Measurements from ENCODE around the gene RAD9B.
"Not testable (repeated sequence)": the region's sequence is repeated elsewhere in the genome, so short reads cannot be mapped to it uniquely, and the experiment has no call there.

The RAD9B gene

GRCh38 chr12:110538869-110539622 lies 36.9 kb downstream of the RAD9B start:
- H3K4me3 Mint-ChIP-seq = no peak overlapping the region
- H3K4me1 Mint-ChIP-seq = peaks cover 13% of the 10 kb centered on the region
- H3K27ac Mint-ChIP-seq = peak overlapping the region; percentile 80
- no peaks in the 10 kb centered on the region for H3K9me3 Mint-ChIP-seq
- ATAC-seq (no peak), DNase-seq (ENCODE audit: low spot score in 2 of 2) (no peak)
- peaks cover 100% of the 10 kb centered on the region for H3K36me3 Mint-ChIP-seq

GRCh38 chr12:110540048-110540447 lies 37.9 kb downstream of the RAD9B start:
- ATAC-seq (no peak), DNase-seq (ENCODE audit: low spot score in 2 of 2) (no peak)
- H3K9me3 Mint-ChIP-seq = no peaks in the 10 kb centered on the region
- peak overlapping the region; percentile 17 for H3K27ac Mint-ChIP-seq
- no peak overlapping the region for H3K4me3 Mint-ChIP-seq
- H3K4me1 Mint-ChIP-seq = peaks cover 13% of the 10 kb centered on the region
- peaks cover 100% of the 10 kb centered on the region for H3K36me3 Mint-ChIP-seq

- DNase-seq (ENCODE audit: low spot score in 2 of 2) (no peak), ATAC-seq (no peak)
- peaks cover 25% of the 10 kb centered on the region for H3K4me1 Mint-ChIP-seq
- H3K36me3 Mint-ChIP-seq = peaks cover 99% of the 10 kb centered on the region
- H3K27ac Mint-ChIP-seq = peak overlapping the region; percentile 30
- no peak overlapping the region for H3K4me3 Mint-ChIP-seq
- no peaks in the 10 kb centered on the region for H3K9me3 Mint-ChIP-seq
Measured at GRCh38 chr12:110543252-110543959, 41.3 kb downstream of the RAD9B start.

- peaks cover 98% of the 10 kb centered on the region for H3K36me3 Mint-ChIP-seq
- no peak for ATAC-seq
- no peaks in the 10 kb centered on the region for H3K9me3 Mint-ChIP-seq
- no peak overlapping the region for H3K4me3 Mint-ChIP-seq
- H3K4me1 Mint-ChIP-seq = peaks cover 30% of the 10 kb centered on the region
- peak overlapping the region; percentile 30 for H3K27ac Mint-ChIP-seq
- DNase-seq (ENCODE audit: low spot score in 2 of 2) = no peak
Measured at GRCh38 chr12:110543965-110544364, 41.8 kb downstream of the RAD9B start.

- H3K4me3 Mint-ChIP-seq; H3K27ac Mint-ChIP-seq; DNase-seq (ENCODE audit: low spot score in 2 of 2); ATAC-seq; H3K9me3 Mint-ChIP-seq: not testable (repeated sequence)
- Mint-ChIP-seq H3K4me1 (peaks cover 39% of the 10 kb centered on the region), H3K36me3 (peaks cover 98% of the 10 kb centered on the region)
Measured at GRCh38 chr12:110545259-110545658, 43.1 kb downstream of the RAD9B start.

- Mint-ChIP-seq H3K9me3 (no peaks in the 10 kb centered on the region), H3K4me3 (no peak overlapping the region), H3K27ac (peak overlapping the region; percentile 34), H3K36me3 (peaks cover 98% of the 10 kb centered on the region), H3K4me1 (peaks cover 39% of the 10 kb centered on the region)
- DNase-seq (ENCODE audit: low spot score in 2 of 2) (no peak), ATAC-seq (no peak)
Measured at GRCh38 chr12:110545812-110546211, 43.7 kb downstream of the RAD9B start.

GRCh38 chr12:110546339-110546738 lies 44.2 kb downstream of the RAD9B start:
- DNase-seq (ENCODE audit: low spot score in 2 of 2) (no peak), ATAC-seq (no peak)
- H3K9me3 Mint-ChIP-seq = no peaks in the 10 kb centered on the region
- H3K27ac Mint-ChIP-seq = peak overlapping the region; percentile 34
- peaks cover 98% of the 10 kb centered on the region for H3K36me3 Mint-ChIP-seq
- H3K4me1 Mint-ChIP-seq = peaks cover 39% of the 10 kb centered on the region
- H3K4me3 Mint-ChIP-seq = no peak overlapping the region

- H3K36me3 Mint-ChIP-seq = peaks cover 98% of the 10 kb centered on the region
- ATAC-seq (no peak), DNase-seq (ENCODE audit: low spot score in 2 of 2) (no peak)
- peak overlapping the region; percentile 34 for H3K27ac Mint-ChIP-seq
- H3K9me3 Mint-ChIP-seq = no peaks in the 10 kb centered on the region
- H3K4me3 Mint-ChIP-seq = no peak overlapping the region
- H3K4me1 Mint-ChIP-seq = peaks cover 45% of the 10 kb centered on the region
Measured at GRCh38 chr12:110547090-110547489, 45.0 kb downstream of the RAD9B start.

GRCh38 chr12:110548678-110549077 lies 46.5 kb downstream of the RAD9B start:
- Mint-ChIP-seq H3K36me3 (peaks cover 85% of the 10 kb centered on the region), H3K27ac (peak overlapping the region; percentile 23)
- no peak for DNase-seq (ENCODE audit: low spot score in 2 of 2)

GRCh38 chr12:110549716-110550115 lies 47.6 kb downstream of the RAD9B start:
- peaks cover 38% of the 10 kb centered on the region for H3K4me1 Mint-ChIP-seq
- H3K4me3 Mint-ChIP-seq = no peak overlapping the region
- no peak for DNase-seq (ENCODE audit: low spot score in 2 of 2)
- no peaks in the 10 kb centered on the region for H3K9me3 Mint-ChIP-seq
- ATAC-seq = no peak
- peaks cover 74% of the 10 kb centered on the region for H3K36me3 Mint-ChIP-seq
- H3K27ac Mint-ChIP-seq = peak overlapping the region; percentile 23

More at GRCh38 chr12:110548678-110549077, 46.5 kb downstream of the RAD9B start:
- Mint-ChIP-seq H3K4me3 (no peak overlapping the region), H3K4me1 (peaks cover 40% of the 10 kb centered on the region), H3K9me3 (no peaks in the 10 kb centered on the region)
- ATAC-seq = peak; percentile 48

- H3K36me3 Mint-ChIP-seq = peaks cover 62% of the 10 kb centered on the region
- H3K4me1 Mint-ChIP-seq = peaks cover 44% of the 10 kb centered on the region
- no peak for ATAC-seq
- no peak overlapping the region for H3K4me3 Mint-ChIP-seq
- DNase-seq (ENCODE audit: low spot score in 2 of 2) = no peak
- no peaks in the 10 kb centered on the region for H3K9me3 Mint-ChIP-seq
- H3K27ac Mint-ChIP-seq = no peak overlapping the region
Measured at GRCh38 chr12:110550981-110551380, 48.9 kb downstream of the RAD9B start.
